ENCODE results near the gene PARD3.

The PARD3 gene

GRCh38 chr10:34169677-34170076 lies 645.4 kb downstream of the PARD3 start:
- TF ChIP-seq TAF1 (IDR thresholded peaks at IDR 0.05; ENCODE audit: borderline replicate concordance, insufficient read depth, low read length): no peak
- TF ChIP-seq POLR2AphosphoS5 (IDR thresholded peaks at IDR 0.05; ENCODE audit: low read depth, low read length): no peak
- TF ChIP-seq FOXP2 (optimal IDR thresholded peaks at IDR 0.05; ENCODE audit: borderline replicate concordance, extremely low read depth, extremely low read length, insufficient read depth): no peak
- no peak for TF ChIP-seq SIN3A (IDR thresholded peaks at IDR 0.05; ENCODE audit: borderline replicate concordance, insufficient read depth, low read length)
- TF ChIP-seq, protein P1, sequence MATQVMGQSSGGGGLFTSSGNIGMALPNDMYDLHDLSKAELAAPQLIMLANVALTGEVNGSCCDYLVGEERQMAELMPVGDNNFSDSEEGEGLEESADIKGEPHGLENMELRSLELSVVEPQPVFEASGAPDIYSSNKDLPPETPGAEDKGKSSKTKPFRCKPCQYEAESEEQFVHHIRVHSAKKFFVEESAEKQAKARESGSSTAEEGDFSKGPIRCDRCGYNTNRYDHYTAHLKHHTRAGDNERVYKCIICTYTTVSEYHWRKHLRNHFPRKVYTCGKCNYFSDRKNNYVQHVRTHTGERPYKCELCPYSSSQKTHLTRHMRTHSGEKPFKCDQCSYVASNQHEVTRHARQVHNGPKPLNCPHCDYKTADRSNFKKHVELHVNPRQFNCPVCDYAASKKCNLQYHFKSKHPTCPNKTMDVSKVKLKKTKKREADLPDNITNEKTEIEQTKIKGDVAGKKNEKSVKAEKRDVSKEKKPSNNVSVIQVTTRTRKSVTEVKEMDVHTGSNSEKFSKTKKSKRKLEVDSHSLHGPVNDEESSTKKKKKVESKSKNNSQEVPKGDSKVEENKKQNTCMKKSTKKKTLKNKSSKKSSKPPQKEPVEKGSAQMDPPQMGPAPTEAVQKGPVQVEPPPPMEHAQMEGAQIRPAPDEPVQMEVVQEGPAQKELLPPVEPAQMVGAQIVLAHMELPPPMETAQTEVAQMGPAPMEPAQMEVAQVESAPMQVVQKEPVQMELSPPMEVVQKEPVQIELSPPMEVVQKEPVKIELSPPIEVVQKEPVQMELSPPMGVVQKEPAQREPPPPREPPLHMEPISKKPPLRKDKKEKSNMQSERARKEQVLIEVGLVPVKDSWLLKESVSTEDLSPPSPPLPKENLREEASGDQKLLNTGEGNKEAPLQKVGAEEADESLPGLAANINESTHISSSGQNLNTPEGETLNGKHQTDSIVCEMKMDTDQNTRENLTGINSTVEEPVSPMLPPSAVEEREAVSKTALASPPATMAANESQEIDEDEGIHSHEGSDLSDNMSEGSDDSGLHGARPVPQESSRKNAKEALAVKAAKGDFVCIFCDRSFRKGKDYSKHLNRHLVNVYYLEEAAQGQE (IDR thresholded peaks at IDR 0.05; ENCODE audit: insufficient read depth in 1 of 2, low read depth in 2 of 2, low read length in 2 of 2): no peak

DNA sequence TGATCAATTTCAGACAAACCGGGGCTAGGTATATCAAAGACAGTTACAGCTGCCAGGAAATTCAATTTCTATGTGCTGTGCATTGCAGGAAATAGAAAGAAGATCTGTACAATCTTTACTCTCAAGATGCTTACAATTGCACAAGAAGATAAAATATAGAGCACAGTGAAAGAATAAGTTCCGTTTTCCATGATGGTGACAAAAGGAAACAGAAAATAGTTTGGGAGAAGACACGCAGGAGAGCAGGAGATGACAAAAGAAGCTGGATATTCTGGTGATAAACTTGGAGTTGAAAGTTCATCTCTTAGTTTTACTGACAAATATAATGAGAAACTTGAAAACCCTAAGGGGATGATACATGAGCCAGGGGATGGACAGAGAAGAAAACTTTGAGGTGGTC lies 646.0 kb downstream of the PARD3 start:
- TF ChIP-seq, protein P1 (IDR thresholded peaks at IDR 0.05; ENCODE audit: insufficient read depth in 1 of 2, low read depth in 2 of 2, low read length in 2 of 2): no peak
- TF ChIP-seq SIN3A (IDR thresholded peaks at IDR 0.05; ENCODE audit: borderline replicate concordance, insufficient read depth, low read length) (no peak), TAF1 (IDR thresholded peaks at IDR 0.05; ENCODE audit: borderline replicate concordance, insufficient read depth, low read length) (no peak), POLR2AphosphoS5 (IDR thresholded peaks at IDR 0.05; ENCODE audit: low read depth, low read length) (no peak), FOXP2 (optimal IDR thresholded peaks at IDR 0.05; ENCODE audit: borderline replicate concordance, extremely low read depth, extremely low read length, insufficient read depth) (no peak)

- no peak for TF ChIP-seq TAF1 (IDR thresholded peaks at IDR 0.05; ENCODE audit: borderline replicate concordance, insufficient read depth, low read length)
- TF ChIP-seq FOXP2 (optimal IDR thresholded peaks at IDR 0.05; ENCODE audit: borderline replicate concordance, extremely low read depth, extremely low read length, insufficient read depth): no peak
- TF ChIP-seq, protein P1 (IDR thresholded peaks at IDR 0.05; ENCODE audit: insufficient read depth in 1 of 2, low read depth in 2 of 2, low read length in 2 of 2): no peak
- no peak for TF ChIP-seq SIN3A (IDR thresholded peaks at IDR 0.05; ENCODE audit: borderline replicate concordance, insufficient read depth, low read length)
- no peak for TF ChIP-seq POLR2AphosphoS5 (IDR thresholded peaks at IDR 0.05; ENCODE audit: low read depth, low read length)
Observed at GRCh38 chr10:34168439-34168838, 646.7 kb downstream of the PARD3 start.

DNA sequence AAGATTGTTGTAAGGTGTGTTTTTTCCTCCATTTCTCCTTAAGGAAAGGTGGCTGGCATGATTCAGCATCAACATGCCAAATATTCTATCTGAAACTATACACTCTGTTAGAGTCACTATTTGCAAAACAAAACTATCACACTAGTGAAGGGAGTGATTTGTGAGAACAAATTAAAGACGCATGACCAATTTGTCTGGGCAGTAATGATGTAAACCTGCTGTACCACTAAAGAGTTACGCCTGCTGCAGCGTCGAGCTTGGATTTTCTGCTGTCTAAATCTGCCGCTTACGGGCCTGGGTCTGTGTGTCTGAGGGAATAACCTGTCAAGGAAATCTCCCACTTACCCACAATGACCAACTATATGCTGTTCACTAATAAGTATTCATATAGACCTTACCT lies 648.3 kb downstream of the PARD3 start:
- TF ChIP-seq, protein P1 (IDR thresholded peaks at IDR 0.05; ENCODE audit: insufficient read depth in 1 of 2, low read depth in 2 of 2, low read length in 2 of 2): no peak
- TF ChIP-seq SIN3A (IDR thresholded peaks at IDR 0.05; ENCODE audit: borderline replicate concordance, insufficient read depth, low read length) (no peak), POLR2AphosphoS5 (IDR thresholded peaks at IDR 0.05; ENCODE audit: low read depth, low read length) (no peak), FOXP2 (optimal IDR thresholded peaks at IDR 0.05; ENCODE audit: borderline replicate concordance, extremely low read depth, extremely low read length, insufficient read depth) (no peak), TAF1 (IDR thresholded peaks at IDR 0.05; ENCODE audit: borderline replicate concordance, insufficient read depth, low read length) (no peak)

DNA sequence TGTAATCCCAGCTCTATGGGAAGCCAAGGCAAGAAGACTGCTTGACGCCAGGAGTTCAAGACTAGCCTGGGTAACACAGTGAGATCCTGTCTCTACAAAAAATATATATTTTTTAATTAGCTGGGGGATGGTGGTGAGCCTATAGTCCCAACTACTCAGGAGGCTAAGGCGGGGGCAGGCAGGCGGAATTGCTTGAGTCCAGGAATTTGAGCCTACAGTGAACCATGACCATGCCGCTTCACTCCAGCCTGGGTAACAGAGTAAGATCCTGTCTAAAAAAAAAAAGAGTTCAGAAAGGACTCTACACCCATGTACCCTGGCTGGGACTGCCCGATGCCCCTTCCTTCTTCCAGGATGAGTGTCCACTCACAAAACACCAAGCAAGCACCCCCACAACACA lies 648.7 kb downstream of the PARD3 start:
- TF ChIP-seq FOXP2 (optimal IDR thresholded peaks at IDR 0.05; ENCODE audit: borderline replicate concordance, extremely low read depth, extremely low read length, insufficient read depth) (no peak), SIN3A (IDR thresholded peaks at IDR 0.05; ENCODE audit: borderline replicate concordance, insufficient read depth, low read length) (no peak), POLR2AphosphoS5 (IDR thresholded peaks at IDR 0.05; ENCODE audit: low read depth, low read length) (no peak), TAF1 (IDR thresholded peaks at IDR 0.05; ENCODE audit: borderline replicate concordance, insufficient read depth, low read length) (no peak)
- TF ChIP-seq, protein P1 (IDR thresholded peaks at IDR 0.05; ENCODE audit: insufficient read depth in 1 of 2, low read depth in 2 of 2, low read length in 2 of 2): no peak
